Activated CD4-positive, alpha-beta T cell treated with anti-CD3 and anti-CD28 coated beads, Interleukin-2, amount 10 ng/mL, durations not matched to agents 24 days and 14 days (primary cell): Measurements from ENCODE around the gene FLRT2. TPM values are rescaled to one million over a fixed set of nuclear protein-coding genes. Genes with fewer than 3 reads are reported as not detected.

Experiments used
- DNase-seq: peaks from one replicate; pipeline ENCODE4 v3.0.0; 2022
- H3K27ac Mint-ChIP-seq: one replicate; pipeline ENCODE4 v1.8.0; 2022; ENCODE audit warnings: mild to moderate bottlenecking, mixed read lengths
- H3K27me3 Mint-ChIP-seq: one replicate; pipeline ENCODE4 v1.8.0; 2022; ENCODE audit warnings: mixed read lengths
- H3K36me3 Mint-ChIP-seq: one replicate; pipeline ENCODE4 v1.8.0; 2022; ENCODE audit warnings: low read depth, mild to moderate bottlenecking, mixed read lengths
- H3K4me1 Mint-ChIP-seq: one replicate; pipeline ENCODE4 v1.8.0; 2021; ENCODE audit warnings: mixed read lengths
- H3K4me3 Mint-ChIP-seq: one replicate; pipeline ENCODE4 v1.8.0; 2022; ENCODE audit warnings: mild to moderate bottlenecking, moderate library complexity, mixed read lengths
- H3K9me3 Mint-ChIP-seq: one replicate; pipeline ENCODE4 v1.8.0; 2021; ENCODE audit warnings: mixed read lengths
- intact Hi-C: fragments of 100-400 bp; cut with micrococcal nuclease; formaldehyde crosslinking; loops from one replicate; pipeline ENCODE4 v1.15.1; 2023
- total RNA-seq: library from RNA; stranded (reverse); gene quantifications from 2 replicates; pipeline ENCODE4 v1.2.3, GENCODE V29; 2022

The FLRT2 gene
- total RNA-seq, 1 donor from 2014 or later: not detected

- Mint-ChIP-seq H3K27me3 (no peaks in the 10 kb centered on the region), H3K27ac (no peak overlapping the region), H3K9me3 (no peaks in the 10 kb centered on the region), H3K4me1 (no peaks in the 10 kb centered on the region), H3K36me3 (no peaks in the 10 kb centered on the region), H3K4me3 (no peak overlapping the region)
- no peak for DNase-seq
- intact Hi-C loops: no loop called here
These were observed 74.8 kb downstream of the FLRT2 start for GRCh38 chr14:85604714-85605113.

- H3K27ac Mint-ChIP-seq: no peak overlapping the region
- no peaks in the 10 kb centered on the region for H3K9me3 Mint-ChIP-seq
- no peak overlapping the region for H3K4me3 Mint-ChIP-seq
- no peaks in the 10 kb centered on the region for H3K27me3 Mint-ChIP-seq
- H3K4me1 Mint-ChIP-seq: no peaks in the 10 kb centered on the region
- H3K36me3 Mint-ChIP-seq: no peaks in the 10 kb centered on the region
- intact Hi-C loops: no loop called here
- DNase-seq: no peak
These were observed 77.7 kb downstream of the FLRT2 start for GRCh38 chr14:85607651-85608081.

DNA sequence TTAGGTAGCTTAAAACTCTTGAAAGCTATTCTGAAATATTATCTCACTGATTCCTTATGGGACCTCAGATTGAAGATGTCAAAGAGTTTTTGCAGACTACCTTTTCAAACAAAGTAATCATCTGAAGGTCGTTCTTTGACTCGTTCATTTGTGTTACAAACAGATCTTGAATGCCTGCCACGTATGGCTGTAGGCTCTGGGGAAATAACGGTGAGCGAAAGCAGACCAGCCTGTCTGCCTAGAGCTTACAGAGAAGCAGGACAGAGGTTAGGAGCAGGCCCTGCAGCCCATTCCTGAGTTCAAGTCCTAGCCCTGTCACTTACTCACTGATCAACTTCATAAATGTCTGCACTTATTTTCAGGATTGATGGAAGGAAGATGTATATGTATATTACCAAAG, 83.6 kb downstream of the FLRT2 start:
- no peak overlapping the region for H3K4me3 Mint-ChIP-seq
- no peaks in the 10 kb centered on the region for H3K27me3 Mint-ChIP-seq
- DNase-seq: no peak
- H3K4me1 Mint-ChIP-seq: no peaks in the 10 kb centered on the region
- intact Hi-C loops: no loop called here
- no peaks in the 10 kb centered on the region for H3K36me3 Mint-ChIP-seq
- no peak overlapping the region for H3K27ac Mint-ChIP-seq
- no peaks in the 10 kb centered on the region for H3K9me3 Mint-ChIP-seq

DNA sequence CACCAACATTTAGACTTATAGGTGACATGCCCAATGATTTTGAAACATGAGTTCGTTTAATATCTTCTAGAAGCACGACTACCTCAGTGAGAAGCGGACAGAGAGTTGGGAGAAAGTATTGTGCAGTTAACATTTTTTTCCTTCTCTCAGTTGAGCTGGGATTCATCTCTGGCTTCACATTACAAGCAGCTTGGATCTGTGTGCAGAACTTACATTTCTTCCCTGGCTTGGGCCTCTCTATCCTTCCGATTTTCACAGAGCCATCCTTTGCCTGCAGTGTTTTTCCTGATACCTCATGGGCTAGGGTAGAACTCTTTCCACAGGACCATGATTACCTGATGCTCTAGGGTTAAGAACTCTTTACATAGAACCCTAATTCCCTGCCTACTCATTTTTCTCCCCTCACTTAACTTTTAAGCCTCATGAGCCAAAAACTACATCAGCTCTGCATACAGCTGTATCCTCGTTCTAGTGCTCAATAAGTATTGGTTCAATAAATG, 86.5 kb downstream of the FLRT2 start:
- Mint-ChIP-seq H3K27ac (no peak overlapping the region), H3K4me3 (no peak overlapping the region)
- DNase-seq: no peak

GRCh38 chr14:85616886-85617285, 86.9 kb downstream of the FLRT2 start:
- Mint-ChIP-seq H3K27ac (no peak overlapping the region), H3K4me3 (no peak overlapping the region), H3K27me3 (no peaks in the 10 kb centered on the region), H3K4me1 (no peaks in the 10 kb centered on the region), H3K9me3 (no peaks in the 10 kb centered on the region), H3K36me3 (no peaks in the 10 kb centered on the region)
- no peak for DNase-seq
- intact Hi-C loops: no loop called here

More for the DNA sequence above, 86.5 kb downstream of the FLRT2 start:
- Mint-ChIP-seq H3K4me1 (no peaks in the 10 kb centered on the region), H3K36me3 (no peaks in the 10 kb centered on the region), H3K9me3 (no peaks in the 10 kb centered on the region), H3K27me3 (no peaks in the 10 kb centered on the region)
- intact Hi-C loops: no loop called here

DNA sequence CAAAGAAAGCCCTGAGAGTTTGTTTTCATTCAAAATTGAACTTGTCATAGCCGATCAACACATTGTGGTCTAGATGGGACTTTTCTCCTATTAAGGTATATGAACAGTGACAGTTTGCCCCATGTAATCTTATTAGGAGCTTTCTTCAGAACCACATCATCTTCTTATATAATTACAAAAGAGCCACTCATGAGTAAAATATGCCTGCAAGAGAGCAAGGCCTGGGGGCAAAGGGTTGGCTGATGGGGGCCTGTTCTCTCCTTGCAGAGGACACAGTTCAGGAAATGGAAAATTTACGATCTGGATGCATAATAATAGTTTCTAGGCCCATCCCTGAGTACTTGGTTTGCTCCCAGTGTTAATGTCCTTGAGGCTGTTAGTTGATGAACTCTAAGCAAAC, 87.8 kb downstream of the FLRT2 start:
- H3K4me3 Mint-ChIP-seq: no peak overlapping the region
- H3K36me3 Mint-ChIP-seq: no peaks in the 10 kb centered on the region
- no peaks in the 10 kb centered on the region for H3K4me1 Mint-ChIP-seq
- H3K27me3 Mint-ChIP-seq: no peaks in the 10 kb centered on the region
- no peak for DNase-seq
- intact Hi-C loops: no loop called here
- H3K9me3 Mint-ChIP-seq: no peaks in the 10 kb centered on the region
- H3K27ac Mint-ChIP-seq: no peak overlapping the region

DNA sequence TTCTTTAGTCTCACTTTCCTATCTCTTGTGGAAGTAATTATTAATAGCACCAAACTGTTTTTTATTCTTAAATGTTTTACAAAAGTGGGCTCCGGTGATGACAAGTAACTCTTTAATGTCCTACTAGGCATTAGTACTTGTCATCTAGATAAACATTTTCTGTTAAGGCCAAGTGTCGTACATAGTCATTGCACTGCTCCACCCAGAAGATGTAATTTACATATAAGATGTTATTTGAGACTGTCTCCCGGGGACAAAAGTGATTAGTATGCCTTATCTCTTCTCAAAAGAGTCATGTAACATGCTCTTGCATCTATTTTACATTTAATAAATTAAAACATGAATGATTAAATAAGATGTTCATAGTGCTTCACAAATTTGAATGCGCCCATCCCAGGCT, 88.4 kb downstream of the FLRT2 start:
- H3K27ac Mint-ChIP-seq: no peak overlapping the region
- DNase-seq: no peak
- no peaks in the 10 kb centered on the region for H3K27me3 Mint-ChIP-seq
- H3K36me3 Mint-ChIP-seq: no peaks in the 10 kb centered on the region
- no peaks in the 10 kb centered on the region for H3K9me3 Mint-ChIP-seq
- intact Hi-C loops: no loop called here
- no peak overlapping the region for H3K4me3 Mint-ChIP-seq
- H3K4me1 Mint-ChIP-seq: no peaks in the 10 kb centered on the region

DNA sequence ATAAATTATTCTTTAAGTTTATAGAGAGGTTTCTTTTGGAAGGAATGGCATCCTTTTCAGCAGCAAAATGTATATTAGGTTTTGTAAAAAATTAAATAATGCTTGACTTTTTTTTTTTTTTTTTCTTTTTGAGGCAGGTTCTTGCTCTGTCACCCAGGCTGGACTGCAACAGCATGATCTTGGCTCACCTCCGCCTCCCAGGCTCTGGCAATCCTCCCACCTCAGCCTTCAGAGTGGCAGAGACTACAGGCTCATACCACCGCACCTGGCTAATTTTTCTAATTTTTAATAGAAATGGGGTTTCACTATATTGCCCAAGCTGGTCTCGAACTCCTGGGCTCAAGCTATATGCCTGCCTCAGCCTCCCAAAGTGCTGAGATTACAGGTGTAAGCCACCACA, 89.0 kb downstream of the FLRT2 start:
- no peak overlapping the region for H3K27ac Mint-ChIP-seq
- no peaks in the 10 kb centered on the region for H3K9me3 Mint-ChIP-seq
- no peak for DNase-seq
- H3K27me3 Mint-ChIP-seq: no peaks in the 10 kb centered on the region
- no peak overlapping the region for H3K4me3 Mint-ChIP-seq
- H3K36me3 Mint-ChIP-seq: no peaks in the 10 kb centered on the region
- H3K4me1 Mint-ChIP-seq: no peaks in the 10 kb centered on the region
- intact Hi-C loops: no loop called here

DNA sequence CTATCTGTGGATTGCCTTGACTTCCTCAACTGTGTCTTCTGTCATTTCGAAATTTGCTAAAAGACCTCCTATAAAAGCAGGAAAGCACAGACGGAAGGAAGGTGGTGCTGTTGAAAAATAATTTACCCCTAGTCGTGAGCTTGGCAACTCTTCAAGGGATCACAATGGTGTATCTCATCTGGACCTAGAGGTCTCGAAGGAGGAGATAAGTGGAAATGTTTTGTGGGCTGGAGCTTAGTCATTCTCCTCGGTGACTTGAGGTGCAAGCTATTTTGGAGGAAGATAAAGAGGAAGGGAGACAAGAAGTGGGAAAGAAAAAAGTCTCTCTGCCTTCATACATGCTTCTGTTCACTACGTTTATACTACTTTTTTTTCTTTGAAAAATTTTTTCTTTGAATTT, 89.9 kb downstream of the FLRT2 start:
- DNase-seq: no peak
- Mint-ChIP-seq H3K4me3 (no peak overlapping the region), H3K27ac (no peak overlapping the region), H3K9me3 (no peaks in the 10 kb centered on the region), H3K27me3 (no peaks in the 10 kb centered on the region), H3K4me1 (no peaks in the 10 kb centered on the region), H3K36me3 (no peaks in the 10 kb centered on the region)
- intact Hi-C loops: no loop called here

GRCh38 chr14:85620947-85621346, 91.0 kb downstream of the FLRT2 start:
- no peaks in the 10 kb centered on the region for H3K9me3 Mint-ChIP-seq
- no peaks in the 10 kb centered on the region for H3K27me3 Mint-ChIP-seq
- H3K4me3 Mint-ChIP-seq: no peak overlapping the region
- no peak overlapping the region for H3K27ac Mint-ChIP-seq
- H3K4me1 Mint-ChIP-seq: no peaks in the 10 kb centered on the region
- no peaks in the 10 kb centered on the region for H3K36me3 Mint-ChIP-seq
- intact Hi-C loops: no loop called here
- DNase-seq: no peak

- no peaks in the 10 kb centered on the region for H3K27me3 Mint-ChIP-seq
These were observed 92.2 kb downstream of the FLRT2 start for GRCh38 chr14:85622106-85622505.

DNA sequence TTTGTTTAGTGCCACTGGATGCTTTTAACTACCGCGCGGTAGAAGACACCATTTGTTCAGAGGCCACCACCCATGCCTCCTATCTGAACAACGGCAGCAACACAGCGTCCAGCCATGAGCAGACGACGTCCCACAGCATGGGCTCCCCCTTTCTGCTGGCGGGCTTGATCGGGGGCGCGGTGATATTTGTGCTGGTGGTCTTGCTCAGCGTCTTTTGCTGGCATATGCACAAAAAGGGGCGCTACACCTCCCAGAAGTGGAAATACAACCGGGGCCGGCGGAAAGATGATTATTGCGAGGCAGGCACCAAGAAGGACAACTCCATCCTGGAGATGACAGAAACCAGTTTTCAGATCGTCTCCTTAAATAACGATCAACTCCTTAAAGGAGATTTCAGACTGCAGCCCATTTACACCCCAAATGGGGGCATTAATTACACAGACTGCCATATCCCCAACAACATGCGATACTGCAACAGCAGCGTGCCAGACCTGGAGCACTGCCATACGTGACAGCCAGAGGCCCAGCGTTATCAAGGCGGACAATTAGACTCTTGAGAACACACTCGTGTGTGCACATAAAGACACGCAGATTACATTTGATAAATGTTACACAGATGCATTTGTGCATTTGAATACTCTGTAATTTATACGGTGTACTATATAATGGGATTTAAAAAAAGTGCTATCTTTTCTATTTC, 93.2 kb downstream of the FLRT2 start:
- Mint-ChIP-seq H3K27ac (no peak overlapping the region), H3K9me3 (no peaks in the 10 kb centered on the region), H3K4me1 (no peaks in the 10 kb centered on the region), H3K4me3 (no peak overlapping the region), H3K36me3 (no peaks in the 10 kb centered on the region), H3K27me3 (no peaks in the 10 kb centered on the region)
- no peak for DNase-seq
- intact Hi-C loops: no loop called here

More at GRCh38 chr14:85622106-85622505, 92.2 kb downstream of the FLRT2 start:
- intact Hi-C loops: no loop called here
- H3K36me3 Mint-ChIP-seq: no peaks in the 10 kb centered on the region
- H3K9me3 Mint-ChIP-seq: no peaks in the 10 kb centered on the region
- H3K4me1 Mint-ChIP-seq: no peaks in the 10 kb centered on the region
- no peak overlapping the region for H3K4me3 Mint-ChIP-seq
- no peak for DNase-seq
- no peak overlapping the region for H3K27ac Mint-ChIP-seq

- H3K4me1 Mint-ChIP-seq: no peaks in the 10 kb centered on the region
- no peaks in the 10 kb centered on the region for H3K9me3 Mint-ChIP-seq
- H3K4me3 Mint-ChIP-seq: no peak overlapping the region
- no peaks in the 10 kb centered on the region for H3K27me3 Mint-ChIP-seq
- no peaks in the 10 kb centered on the region for H3K36me3 Mint-ChIP-seq
- H3K27ac Mint-ChIP-seq: no peak overlapping the region
- DNase-seq: no peak
- intact Hi-C loops: no loop called here
These were observed 96.1 kb downstream of the FLRT2 start for GRCh38 chr14:85625925-85626585.

GRCh38 chr14:85634205-85634604, 104.3 kb downstream of the FLRT2 start:
- H3K4me3 Mint-ChIP-seq: no peak overlapping the region
- no peaks in the 10 kb centered on the region for H3K4me1 Mint-ChIP-seq
- no peak for DNase-seq
- intact Hi-C loops: no loop called here
- no peaks in the 10 kb centered on the region for H3K9me3 Mint-ChIP-seq
- no peaks in the 10 kb centered on the region for H3K27me3 Mint-ChIP-seq
- no peaks in the 10 kb centered on the region for H3K36me3 Mint-ChIP-seq
- H3K27ac Mint-ChIP-seq: no peak overlapping the region
